Activated T-helper 9 cell treated with anti-CD3 and anti-CD28 coated beads, Interleukin-2, amount 50 U/mL, for 16 hours (primary cell): ENCODE data around the gene APBA2.
"Not testable (repeated sequence)": the region's sequence is repeated elsewhere in the genome, so short reads cannot be mapped to it uniquely, and the experiment has no call there.

Experiments
- DNase-seq: peaks from one replicate; pipeline ENCODE4 v3.0.0-alpha.2; 2020; ENCODE audit warnings: low read depth

Gene APBA2

GRCh38 chr15:28998511-28998910, 112.7 kb downstream of the APBA2 start:
- no peak for DNase-seq

- DNase-seq = no peak
Observed at GRCh38 chr15:29003191-29003839, 117.5 kb downstream of the APBA2 start.

GRCh38 chr15:29003840-29004233, 118.1 kb downstream of the APBA2 start:
- DNase-seq = no peak

GRCh38 chr15:29005931-29006330, 120.2 kb downstream of the APBA2 start:
- no peak for DNase-seq

GRCh38 chr15:29008846-29009245, 123.1 kb downstream of the APBA2 start:
- DNase-seq = no peak

GRCh38 chr15:29012097-29012496, 126.3 kb downstream of the APBA2 start:
- no peak for DNase-seq

GRCh38 chr15:29014493-29014892, 128.7 kb downstream of the APBA2 start:
- no peak for DNase-seq

- no peak for DNase-seq
Observed at GRCh38 chr15:29016518-29016917, 130.7 kb downstream of the APBA2 start.

- DNase-seq = no peak
Observed at GRCh38 chr15:29018120-29018805, 132.5 kb downstream of the APBA2 start.

GRCh38 chr15:29018995-29019976, 133.5 kb downstream of the APBA2 start:
- no peak for DNase-seq

GRCh38 chr15:29021857-29022256, 136.1 kb downstream of the APBA2 start:
- DNase-seq = no peak

GRCh38 chr15:29024662-29025061, 138.9 kb downstream of the APBA2 start:
- DNase-seq = no peak

GRCh38 chr15:29025411-29025810, 139.6 kb downstream of the APBA2 start:
- not testable (repeated sequence) for DNase-seq

- not testable (repeated sequence) for DNase-seq
Observed at GRCh38 chr15:29028158-29028557, 142.4 kb downstream of the APBA2 start.

GRCh38 chr15:29029651-29030195, 143.9 kb downstream of the APBA2 start:
- no peak for DNase-seq

- DNase-seq = no peak
Observed at GRCh38 chr15:29031502-29032228, 145.9 kb downstream of the APBA2 start.

- DNase-seq = no peak
Observed at GRCh38 chr15:29032229-29032625, 146.5 kb downstream of the APBA2 start.

GRCh38 chr15:29032751-29033150, 147.0 kb downstream of the APBA2 start:
- DNase-seq = no peak

GRCh38 chr15:29034151-29034550, 148.4 kb downstream of the APBA2 start:
- DNase-seq = no peak

GRCh38 chr15:29034593-29035335, 149.0 kb downstream of the APBA2 start:
- no peak for DNase-seq
